Uterus (tissue), 4 donors: ENCODE results near the gene DCBLD2. TPM values are rescaled to one million over a fixed set of nuclear protein-coding genes. Genes with fewer than 3 reads are reported as not detected.

Experiments used
- DNase-seq, 2 donors: peaks; one replicate each; pipeline ENCODE4 v3.0.0-alpha.2; 2019 to 2020
- H3K27ac ChIP-seq, 2 donors: fragments of 200-600 bp; sonication (generic); 1 replicate in 1 of 2; 2 replicates in 1 of 2; pipeline ENCODE4 v1.5.1; 2016 to 2018
- H3K27me3 ChIP-seq, 2 donors: fragments of 200-600 bp; sonication (generic); one replicate each; pipeline ENCODE4 v1.5.1; 2018 to 2019; ENCODE audit warnings: control low read depth in 1 of 2
- H3K36me3 ChIP-seq, 2 donors: fragments of 200-600 bp; sonication (generic); one replicate each; pipeline ENCODE4 v1.5.1; 2019; ENCODE audit warnings: control low read depth in 1 of 2
- H3K4me1 ChIP-seq, 2 donors: fragments of 200-600 bp; sonication (generic); one replicate each; pipeline ENCODE4 v1.5.1; 2018 to 2019; ENCODE audit warnings: control low read depth in 1 of 2
- H3K4me3 ChIP-seq, 2 donors: fragments of 200-600 bp; sonication (generic); 1 replicate in 1 of 2; 2 replicates in 1 of 2; pipeline ENCODE4 v1.5.1; 2018 to 2019; ENCODE audit warnings: mild to moderate bottlenecking in 1 of 2
- H3K9me3 ChIP-seq, 2 donors: fragments of 200-600 bp; sonication (generic); one replicate each; pipeline ENCODE4 v1.5.1; 2019; ENCODE audit warnings: control low read depth in 1 of 2
- POLR2A ChIP-seq, 2 donors: fragments of 450-650 bp; IDR thresholded peaks; one replicate each; pipeline ENCODE4 v1.6.1; 2016; ENCODE audit warnings: antibody characterized with exemption in 2 of 2, mild to moderate bottlenecking in 1 of 2, moderate library complexity in 1 of 2
- intact Hi-C: fragments of 100-400 bp; cut with DNase I; formaldehyde crosslinking; loops from one replicate; pipeline ENCODE4 v1.15.1; 2023; ENCODE audit warnings: low total_unique reads
- total RNA-seq, 4 donors: library from RNA; depleted of rRNA in 3 of 4; stranded (reverse); fragments of >200 nt in 3 of 4; gene quantifications; one replicate each; pipeline versions ENCODE4 v1.1.0 to v1.2.4, GENCODE V29; 2014 to 2023
- TF ChIP-seq, protein P1 (sequence below), 4 experiments: fragments of 200-600 bp in 2 of 4; fragments of 450-650 bp in 2 of 4; sonication (generic) in 2 of 4; IDR thresholded peaks; one replicate each; pipeline ENCODE4 v1.5.1; 2016 to 2019; ENCODE audit warnings: antibody characterized with exemption in 4 of 4, mild to moderate bottlenecking in 2 of 4, moderate library complexity in 1 of 4
- donor health status: DM: yes; HTN: yes; CAD: no.

Gene DCBLD2
- total RNA-seq, 4 donors from 2014 or later = 27.4 to 60.1 (median 40.9) TPM

- TF ChIP-seq, protein P1, sequence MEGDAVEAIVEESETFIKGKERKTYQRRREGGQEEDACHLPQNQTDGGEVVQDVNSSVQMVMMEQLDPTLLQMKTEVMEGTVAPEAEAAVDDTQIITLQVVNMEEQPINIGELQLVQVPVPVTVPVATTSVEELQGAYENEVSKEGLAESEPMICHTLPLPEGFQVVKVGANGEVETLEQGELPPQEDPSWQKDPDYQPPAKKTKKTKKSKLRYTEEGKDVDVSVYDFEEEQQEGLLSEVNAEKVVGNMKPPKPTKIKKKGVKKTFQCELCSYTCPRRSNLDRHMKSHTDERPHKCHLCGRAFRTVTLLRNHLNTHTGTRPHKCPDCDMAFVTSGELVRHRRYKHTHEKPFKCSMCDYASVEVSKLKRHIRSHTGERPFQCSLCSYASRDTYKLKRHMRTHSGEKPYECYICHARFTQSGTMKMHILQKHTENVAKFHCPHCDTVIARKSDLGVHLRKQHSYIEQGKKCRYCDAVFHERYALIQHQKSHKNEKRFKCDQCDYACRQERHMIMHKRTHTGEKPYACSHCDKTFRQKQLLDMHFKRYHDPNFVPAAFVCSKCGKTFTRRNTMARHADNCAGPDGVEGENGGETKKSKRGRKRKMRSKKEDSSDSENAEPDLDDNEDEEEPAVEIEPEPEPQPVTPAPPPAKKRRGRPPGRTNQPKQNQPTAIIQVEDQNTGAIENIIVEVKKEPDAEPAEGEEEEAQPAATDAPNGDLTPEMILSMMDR (IDR thresholded peaks at IDR 0.05) = no peak
- TF ChIP-seq POLR2A (IDR thresholded peaks at IDR 0.05) = no peak
- no peak overlapping the region for H3K27ac ChIP-seq
- no peaks in the 10 kb centered on the region for H3K36me3 ChIP-seq
- DNase-seq = no peak
- intact Hi-C loops = no loop called here
- H3K4me1 ChIP-seq = no peaks in the 10 kb centered on the region
- H3K27me3 ChIP-seq = no peaks in the 10 kb centered on the region
- no peak overlapping the region for H3K4me3 ChIP-seq
- H3K9me3 ChIP-seq = no peaks in the 10 kb centered on the region
These were observed 123.7 kb downstream of the DCBLD2 start for GRCh38 chr3:98777801-98778220.

DNA sequence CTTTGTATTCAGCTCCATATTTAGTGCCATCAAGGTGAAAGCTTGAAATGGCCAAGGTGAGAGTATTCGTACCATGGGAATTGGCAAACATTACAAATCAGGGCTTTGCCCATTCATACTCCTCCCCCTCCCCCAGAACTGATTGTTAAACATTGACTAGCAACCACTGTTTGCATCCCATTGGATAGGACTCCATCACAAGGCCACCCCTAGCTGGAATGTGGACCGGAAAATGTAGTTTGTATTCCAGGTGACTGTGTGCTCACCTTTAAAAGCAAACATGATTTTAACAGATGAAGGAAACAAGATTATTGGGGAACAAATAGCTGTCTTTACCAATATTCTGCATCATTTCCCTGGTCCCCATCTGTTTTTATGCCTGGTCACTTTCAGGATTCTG is 124.2 kb downstream of the DCBLD2 start:
- no peaks in the 10 kb centered on the region for H3K36me3 ChIP-seq
- intact Hi-C loops = no loop called here
- no peaks in the 10 kb centered on the region for H3K4me1 ChIP-seq
- TF ChIP-seq, protein P1 (IDR thresholded peaks at IDR 0.05) = no peak
- no peak for TF ChIP-seq POLR2A (IDR thresholded peaks at IDR 0.05)
- H3K27me3 ChIP-seq = no peaks in the 10 kb centered on the region
- no peak for DNase-seq
- H3K27ac ChIP-seq = no peak overlapping the region
- no peak overlapping the region for H3K4me3 ChIP-seq
- no peaks in the 10 kb centered on the region for H3K9me3 ChIP-seq

GRCh38 chr3:98776140-98776493 is 125.4 kb downstream of the DCBLD2 start:
- Histone ChIP-seq H3K4me1 (no peaks in the 10 kb centered on the region), H3K9me3 (no peaks in the 10 kb centered on the region), H3K27ac (no peak overlapping the region), H3K4me3 (no peak overlapping the region), H3K27me3 (no peaks in the 10 kb centered on the region), H3K36me3 (no peaks in the 10 kb centered on the region)
- TF ChIP-seq POLR2A (IDR thresholded peaks at IDR 0.05) = no peak
- TF ChIP-seq, protein P1 (IDR thresholded peaks at IDR 0.05) = no peak
- intact Hi-C loops = no loop called here
- DNase-seq = no peak

DNA sequence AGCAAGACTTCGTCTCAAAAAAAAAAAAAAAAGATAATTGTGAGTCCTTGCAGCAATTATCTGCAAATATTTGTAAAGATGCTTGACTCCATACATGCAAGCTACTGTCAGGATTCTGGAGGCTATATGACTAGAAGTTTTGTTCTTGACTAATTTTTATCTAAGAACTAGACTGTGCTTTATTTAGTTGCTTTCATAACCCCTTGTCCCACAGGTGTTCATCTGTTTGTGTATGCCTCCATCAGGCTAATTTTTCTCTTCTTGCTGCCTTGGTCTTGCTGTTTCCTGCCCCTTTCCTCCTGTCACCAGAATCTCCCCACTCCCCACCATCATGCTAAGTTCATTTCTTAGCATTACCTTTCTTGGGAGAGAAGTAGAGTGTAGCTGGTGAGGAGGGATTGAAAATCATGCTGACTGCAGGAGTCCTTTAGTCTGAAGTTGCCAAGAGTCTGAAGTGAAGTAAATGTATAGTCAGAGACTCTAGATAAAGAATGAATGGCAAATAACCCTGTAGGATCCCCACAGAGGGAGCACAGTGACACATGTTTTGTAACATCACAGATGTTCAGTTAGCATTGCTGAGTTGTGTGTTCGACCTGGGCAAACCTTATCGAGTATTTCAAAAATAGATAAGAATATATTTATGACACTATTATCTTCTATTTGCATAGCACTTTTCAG is 125.9 kb downstream of the DCBLD2 start:
- no peaks in the 10 kb centered on the region for H3K9me3 ChIP-seq
- H3K4me1 ChIP-seq = no peaks in the 10 kb centered on the region
- H3K36me3 ChIP-seq = no peaks in the 10 kb centered on the region
- no peak overlapping the region for H3K4me3 ChIP-seq
- H3K27me3 ChIP-seq = no peaks in the 10 kb centered on the region
- intact Hi-C loops = no loop called here
- H3K27ac ChIP-seq = no peak overlapping the region
- TF ChIP-seq, protein P1 (IDR thresholded peaks at IDR 0.05) = no peak
- no peak for TF ChIP-seq POLR2A (IDR thresholded peaks at IDR 0.05)
- DNase-seq = no peak

- no peak overlapping the region for H3K27ac ChIP-seq
- no peak for DNase-seq
- H3K4me3 ChIP-seq = no peak overlapping the region
- no peak for TF ChIP-seq POLR2A (IDR thresholded peaks at IDR 0.05)
- TF ChIP-seq, protein P1 (IDR thresholded peaks at IDR 0.05) = no peak
- intact Hi-C loops = no loop called here
- no peaks in the 10 kb centered on the region for H3K36me3 ChIP-seq
- H3K9me3 ChIP-seq = no peaks in the 10 kb centered on the region
- no peaks in the 10 kb centered on the region for H3K27me3 ChIP-seq
- H3K4me1 ChIP-seq = no peaks in the 10 kb centered on the region
These were observed 129.5 kb downstream of the DCBLD2 start for GRCh38 chr3:98772022-98772421.
